ENCODE data around the gene NPAS1.

Gene NPAS1

GRCh38 chr19:46983097-46983496 is 36.5 kb upstream of the NPAS1 start:
- no peak for TF ChIP-seq GATA3 (IDR thresholded peaks at IDR 0.05; ENCODE audit: low read depth, low read length)
- no peak for TF ChIP-seq GATA2 (IDR thresholded peaks at IDR 0.05; ENCODE audit: low read depth, low read length)

- no peak for TF ChIP-seq GATA3 (IDR thresholded peaks at IDR 0.05; ENCODE audit: low read depth, low read length)
- TF ChIP-seq GATA2 (IDR thresholded peaks at IDR 0.05; ENCODE audit: low read depth, low read length), result no peak
Measured at GRCh38 chr19:46984077-46985010, 35.3 kb upstream of the NPAS1 start.

GRCh38 chr19:46985542-46986415 is 33.9 kb upstream of the NPAS1 start:
- TF ChIP-seq GATA2 (IDR thresholded peaks at IDR 0.05; ENCODE audit: low read depth, low read length) (no peak), GATA3 (IDR thresholded peaks at IDR 0.05; ENCODE audit: low read depth, low read length) (no peak)

- TF ChIP-seq GATA3 (IDR thresholded peaks at IDR 0.05; ENCODE audit: low read depth, low read length) (no peak), GATA2 (IDR thresholded peaks at IDR 0.05; ENCODE audit: low read depth, low read length) (no peak)
Measured at GRCh38 chr19:46988614-46989230, 30.9 kb upstream of the NPAS1 start.

- TF ChIP-seq GATA2 (IDR thresholded peaks at IDR 0.05; ENCODE audit: low read depth, low read length) (no peak), GATA3 (IDR thresholded peaks at IDR 0.05; ENCODE audit: low read depth, low read length) (no peak)
Measured at GRCh38 chr19:46990991-46991676, 28.5 kb upstream of the NPAS1 start.

GRCh38 chr19:46992699-46993535 is 26.7 kb upstream of the NPAS1 start:
- TF ChIP-seq GATA2 (IDR thresholded peaks at IDR 0.05; ENCODE audit: low read depth, low read length) (no peak), GATA3 (IDR thresholded peaks at IDR 0.05; ENCODE audit: low read depth, low read length) (no peak)

GRCh38 chr19:46993622-46994021 is 26.0 kb upstream of the NPAS1 start:
- TF ChIP-seq GATA3 (IDR thresholded peaks at IDR 0.05; ENCODE audit: low read depth, low read length) (no peak), GATA2 (IDR thresholded peaks at IDR 0.05; ENCODE audit: low read depth, low read length) (no peak)

GRCh38 chr19:46994141-46994686 is 25.4 kb upstream of the NPAS1 start:
- no peak for TF ChIP-seq GATA2 (IDR thresholded peaks at IDR 0.05; ENCODE audit: low read depth, low read length)
- TF ChIP-seq GATA3 (IDR thresholded peaks at IDR 0.05; ENCODE audit: low read depth, low read length), result no peak

GRCh38 chr19:46995492-46995891 is 24.1 kb upstream of the NPAS1 start:
- TF ChIP-seq GATA3 (IDR thresholded peaks at IDR 0.05; ENCODE audit: low read depth, low read length) (no peak), GATA2 (IDR thresholded peaks at IDR 0.05; ENCODE audit: low read depth, low read length) (no peak)

- no peak for TF ChIP-seq GATA2 (IDR thresholded peaks at IDR 0.05; ENCODE audit: low read depth, low read length)
- no peak for TF ChIP-seq GATA3 (IDR thresholded peaks at IDR 0.05; ENCODE audit: low read depth, low read length)
Measured at GRCh38 chr19:46998445-46999125, 21.1 kb upstream of the NPAS1 start.

GRCh38 chr19:46999377-46999776 is 20.3 kb upstream of the NPAS1 start:
- TF ChIP-seq GATA3 (IDR thresholded peaks at IDR 0.05; ENCODE audit: low read depth, low read length) (no peak), GATA2 (IDR thresholded peaks at IDR 0.05; ENCODE audit: low read depth, low read length) (no peak)

GRCh38 chr19:46999878-47000277 is 19.8 kb upstream of the NPAS1 start:
- TF ChIP-seq GATA2 (IDR thresholded peaks at IDR 0.05; ENCODE audit: low read depth, low read length) (no peak), GATA3 (IDR thresholded peaks at IDR 0.05; ENCODE audit: low read depth, low read length) (no peak)

All from SH-SY5Y (cell line).